Astrocyte (in vitro differentiated cells and primary cell): ENCODE measurements around the gene NCLN.

ENCODE experiments used
- CTCF ChIP-seq: IDR thresholded peaks from 2 replicates; pipeline ENCODE4 v1.5.1; 2011; ENCODE audit warnings: low read depth, mild to moderate bottlenecking, inconsistent platforms, low read length, moderate library complexity; ENCODE audit not compliant: insufficient read depth
- EZH2 ChIP-seq: IDR thresholded peaks from 2 replicates; pipeline ENCODE4 v1.6.1; 2012; ENCODE audit warnings: mild to moderate bottlenecking, low read length, inconsistent platforms; ENCODE audit not compliant: insufficient read depth

- TF ChIP-seq CTCF (no peak), EZH2 (no peak)
Observed at GRCh38 chr19:3150739-3151329, 34.9 kb upstream of the NCLN start.
